ENCODE measurements around the gene NR1D1.

Gene NR1D1

GRCh38 chr17:40122999-40123810 lies 22.8 kb upstream of the NR1D1 start (continued):
- TF ChIP-seq ZNF335 (tag by site-specific recombination; conservative IDR thresholded peaks at IDR 0.05) (peak; percentile 38; the same call in 1 of the 2 replicates), ZNF843 (tag by site-specific recombination; IDR thresholded peaks at IDR 0.05) (0 out of 2 replicates have a peak, but pooled peaks have one; percentile 69), FEZF1 (tag by site-specific recombination; IDR thresholded peaks at IDR 0.05) (0 out of 2 replicates have a peak, but pooled peaks have one; percentile 28), BCL11B (tag by site-specific recombination; IDR thresholded peaks at IDR 0.05; ENCODE audit: low read depth) (peak; percentile 94), ZNF654 (tag by site-specific recombination; IDR thresholded peaks at IDR 0.05; ENCODE audit: low read depth) (no peak), ZNF658 (tag by site-specific recombination; IDR thresholded peaks at IDR 0.05) (no peak), ZBTB21 (tag by site-specific recombination; IDR thresholded peaks at IDR 0.05) (peak; percentile 64; the same call in 1 of the 2 replicates), ZNF24 (tag by site-specific recombination; IDR thresholded peaks at IDR 0.05) (peak; percentile 62; the same call in 1 of the 2 replicates), KLF1 (tag by site-specific recombination; IDR thresholded peaks at IDR 0.05) (peak; percentile 51), ZNF513 (tag by site-specific recombination; IDR thresholded peaks at IDR 0.05) (0 out of 2 replicates have a peak, but pooled peaks have one; percentile 6), ZNF280C (tag by site-specific recombination; IDR thresholded peaks at IDR 0.05) (no peak), ZBTB26 (tag by site-specific recombination; optimal IDR thresholded peaks at IDR 0.05) (peak; percentile 23), ZNF610 (tag by site-specific recombination; IDR thresholded peaks at IDR 0.05; ENCODE audit: borderline replicate concordance) (peak; percentile 61; the same call in 1 of the 2 replicates), ZNF645 (tag by site-specific recombination; IDR thresholded peaks at IDR 0.05) (0 out of 2 replicates have a peak, but pooled peaks have one; percentile 62), ZNF792 (tag by site-specific recombination; IDR thresholded peaks at IDR 0.05) (no peak), ZNF157 (tag by site-specific recombination; IDR thresholded peaks at IDR 0.05) (no peak), ZNF518A (tag by site-specific recombination; conservative IDR thresholded peaks at IDR 0.05; ENCODE audit: low read depth) (0 out of 2 replicates have a peak, but pooled peaks have one; percentile 7), ZBTB44 (tag by site-specific recombination; IDR thresholded peaks at IDR 0.05) (no peak), SP2 (tag by site-specific recombination; IDR thresholded peaks at IDR 0.05) (peak; percentile 34), ZNF677 (tag by site-specific recombination; IDR thresholded peaks at IDR 0.05) (no peak), ZNF394 (tag by site-specific recombination; IDR thresholded peaks at IDR 0.05; ENCODE audit: borderline replicate concordance) (peak; percentile 78; the same call in 1 of the 2 replicates)

All from HEK293 (cell line).